ENCODE data around the gene TBC1D21.

Gene TBC1D21

DNA sequence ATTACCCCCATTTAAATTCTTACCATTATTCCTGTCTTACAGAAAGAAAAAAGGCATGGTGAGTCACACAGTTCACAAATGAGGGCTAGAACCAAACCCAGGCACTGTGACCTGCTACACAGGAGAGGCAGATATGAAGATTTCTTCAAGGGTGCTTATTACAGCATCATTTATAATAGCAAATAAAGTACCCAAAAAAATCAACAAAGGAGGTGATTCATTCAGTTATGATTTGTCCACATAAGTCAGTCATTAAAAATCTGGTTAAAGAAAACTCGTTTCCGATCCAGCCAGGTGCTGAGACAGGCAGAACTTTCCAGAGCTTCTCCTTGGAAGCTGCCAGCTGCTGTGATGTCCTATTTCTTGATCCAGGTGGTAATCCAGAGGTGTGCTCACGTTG, 45.4 kb downstream of the TBC1D21 start:
- H3K4me2 ChIP-seq (ENCODE audit: low read length) = no peak overlapping the region
- H4K20me1 ChIP-seq (ENCODE audit: control insufficient read depth, insufficient read depth, low read depth, low read length) = no peaks in the 10 kb centered on the region
- H3K79me2 ChIP-seq (ENCODE audit: control insufficient read depth, low read length) = no peaks in the 10 kb centered on the region
- peaks cover 4% of the 10 kb centered on the region for H3K4me1 ChIP-seq (ENCODE audit: control insufficient read depth, low read length)
- no peak for TF ChIP-seq CTCF (IDR thresholded peaks at IDR 0.05; ENCODE audit: low read depth, low read length, poor library complexity, severe bottlenecking)
- no peak for TF ChIP-seq EZH2phosphoT487 (IDR thresholded peaks at IDR 0.05; ENCODE audit: borderline replicate concordance, low read length)
- no peaks in the 10 kb centered on the region for H3K36me3 ChIP-seq (ENCODE audit: control insufficient read depth, low read length)
- peaks cover 10% of the 10 kb centered on the region for H3K27me3 ChIP-seq (ENCODE audit: control insufficient read depth, low read length)
- no peaks in the 10 kb centered on the region for H3K9me2 ChIP-seq (replicated peaks; ENCODE audit: control insufficient read depth, low read length)
- no peaks in the 10 kb centered on the region for H3K9me3 ChIP-seq (ENCODE audit: control insufficient read depth, insufficient read depth, low read length)
- H3K4me3 ChIP-seq (ENCODE audit: low read length) = no peak overlapping the region
- H3F3A ChIP-seq (ENCODE audit: control insufficient read depth, insufficient read depth) = no peaks in the 10 kb centered on the region
- no peak overlapping the region for H3K27ac ChIP-seq (ENCODE audit: low read depth, low read length)

DNA sequence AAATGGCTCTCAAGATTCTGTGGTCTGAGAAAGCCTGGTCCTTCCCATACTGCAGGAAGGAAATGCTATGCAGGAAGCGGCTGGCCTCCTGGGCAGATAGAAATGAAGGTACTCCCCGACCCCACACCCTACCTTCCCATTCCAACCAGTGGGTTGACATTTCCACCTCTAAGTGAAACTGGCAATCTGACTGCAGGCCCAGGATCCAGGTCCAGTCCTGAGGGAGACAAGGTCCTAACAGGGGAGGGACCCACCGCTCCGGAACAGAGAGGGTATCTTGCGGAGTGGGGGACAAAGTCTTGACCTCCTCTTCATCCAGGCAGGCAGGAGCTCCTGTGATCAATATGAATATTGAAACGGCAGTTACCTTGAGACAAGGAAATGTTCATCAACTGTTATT, 46.3 kb downstream of the TBC1D21 start:
- no peaks in the 10 kb centered on the region for H3K9me3 ChIP-seq (ENCODE audit: control insufficient read depth, insufficient read depth, low read length)
- H3K4me2 ChIP-seq (ENCODE audit: low read length) = no peak overlapping the region
- H3K9me2 ChIP-seq (replicated peaks; ENCODE audit: control insufficient read depth, low read length) = no peaks in the 10 kb centered on the region
- no peak overlapping the region for H3K4me3 ChIP-seq (ENCODE audit: low read length)
- H3K27me3 ChIP-seq (ENCODE audit: control insufficient read depth, low read length) = peaks cover 8% of the 10 kb centered on the region
- no peak overlapping the region for H3K27ac ChIP-seq (ENCODE audit: low read depth, low read length)
- no peaks in the 10 kb centered on the region for H3F3A ChIP-seq (ENCODE audit: control insufficient read depth, insufficient read depth)
- no peaks in the 10 kb centered on the region for H4K20me1 ChIP-seq (ENCODE audit: control insufficient read depth, insufficient read depth, low read depth, low read length)
- TF ChIP-seq EZH2phosphoT487 (IDR thresholded peaks at IDR 0.05; ENCODE audit: borderline replicate concordance, low read length) (no peak), CTCF (IDR thresholded peaks at IDR 0.05; ENCODE audit: low read depth, low read length, poor library complexity, severe bottlenecking) (no peak)
- H3K79me2 ChIP-seq (ENCODE audit: control insufficient read depth, low read length) = no peaks in the 10 kb centered on the region
- no peaks in the 10 kb centered on the region for H3K36me3 ChIP-seq (ENCODE audit: control insufficient read depth, low read length)
- H3K4me1 ChIP-seq (ENCODE audit: control insufficient read depth, low read length) = peaks cover 4% of the 10 kb centered on the region

GRCh38 chr15:73921254-73921925, 48.0 kb downstream of the TBC1D21 start:
- H3K79me2 ChIP-seq (ENCODE audit: control insufficient read depth, low read length) = no peaks in the 10 kb centered on the region
- H3K36me3 ChIP-seq (ENCODE audit: control insufficient read depth, low read length) = no peaks in the 10 kb centered on the region
- no peaks in the 10 kb centered on the region for H3F3A ChIP-seq (ENCODE audit: control insufficient read depth, insufficient read depth)
- H3K9me3 ChIP-seq (ENCODE audit: control insufficient read depth, insufficient read depth, low read length) = no peaks in the 10 kb centered on the region
- no peak for TF ChIP-seq CTCF (IDR thresholded peaks at IDR 0.05; ENCODE audit: low read depth, low read length, poor library complexity, severe bottlenecking)
- TF ChIP-seq EZH2phosphoT487 (IDR thresholded peaks at IDR 0.05; ENCODE audit: borderline replicate concordance, low read length) = no peak
- no peak overlapping the region for H3K4me3 ChIP-seq (ENCODE audit: low read length)
- peaks cover 4% of the 10 kb centered on the region for H3K4me1 ChIP-seq (ENCODE audit: control insufficient read depth, low read length)
- no peak overlapping the region for H3K4me2 ChIP-seq (ENCODE audit: low read length)
- no peaks in the 10 kb centered on the region for H4K20me1 ChIP-seq (ENCODE audit: control insufficient read depth, insufficient read depth, low read depth, low read length)
- peaks cover 3% of the 10 kb centered on the region; the same call in 1 of the 2 replicates for H3K27me3 ChIP-seq (ENCODE audit: control insufficient read depth, low read length)
- H3K9me2 ChIP-seq (replicated peaks; ENCODE audit: control insufficient read depth, low read length) = no peaks in the 10 kb centered on the region
- H3K27ac ChIP-seq (ENCODE audit: low read depth, low read length) = no peak overlapping the region

All from DOHH2 (cell line).